GM12878 (cell line): ENCODE data around the gene SLC12A1. TPM values are rescaled to one million over a fixed set of nuclear protein-coding genes. Genes with fewer than 3 reads are reported as not detected.

Source experiments
- ATAC-seq: fragments of 200-7000 bp; cut with Tn5 transposase; 3 replicates; pipeline ENCODE4 v1.9.1; 2020; ENCODE audit warnings: mild to moderate bottlenecking, moderate library complexity
- BruUV-seq: library from RNA; stranded (reverse); fragments of 400-500 nt; replicated peaks from 2 replicates; lab custom pipeline; 2021; lab: Mats Ljungman, UMichigan
- CTCF ChIA-PET: fragments of 300-600 bp; sonication (Branson Sonifier 250); formaldehyde crosslinking; extraction: SDS; loops from one replicate; lab custom pipeline; 2021; ENCODE audit warnings: inconsistent platforms; lab: Yijun Ruan, JAX
- POLR2A ChIA-PET: fragments of 350-600 bp; formaldehyde crosslinking; extraction: SDS; loops from one replicate; lab custom pipeline; 2021; ENCODE audit warnings: inconsistent platforms; lab: Charles Lee
- RAD21 ChIA-PET: fragments of 300-600 bp; sonication (Branson Sonifier 250); formaldehyde crosslinking; loops from one replicate; lab custom pipeline; 2023; ENCODE audit warnings: antibody characterized with exemption; ENCODE audit not compliant: unreplicated experiment; lab: Charles Lee
- SMC1A ChIA-PET: fragments of 300-600 bp; sonication (Branson Sonifier 250); formaldehyde crosslinking; loops from one replicate; lab custom pipeline; 2023; ENCODE audit not compliant: unreplicated experiment, uncharacterized antibody; lab: Charles Lee
- DNase-seq: peaks from one replicate; pipeline ENCODE4 v3.0.0-alpha.2; 2011; ENCODE audit warnings: low read depth, low spot score
- FAIRE-seq: peaks from 3 replicates; lab custom pipeline; 2011; peaks lifted over from hg19 to GRCh38; lab: Jason Lieb, UNC
- H2AFZ ChIP-seq: 2 replicates; pipeline ENCODE4 v1.6.0; 2011; ENCODE audit warnings: low read depth, low read length, control low read depth; ENCODE audit not compliant: control insufficient read depth
- H3K27ac ChIP-seq: 2 replicates; pipeline ENCODE4 v1.5.1; 2011; ENCODE audit warnings: control low read depth; ENCODE audit not compliant: control insufficient read depth, insufficient read depth
- H3K27me3 ChIP-seq, 2 experiments: replicated peaks in 1 of 2; 2 replicates each; pipeline versions ENCODE4 v1.6.0 to v1.6.1; 2011; ENCODE audit warnings: low read length in 1 of 2; ENCODE audit not compliant: control insufficient read depth in 2 of 2, insufficient read depth in 2 of 2
- H3K36me3 ChIP-seq, 2 experiments: 2 replicates each; pipeline ENCODE4 v1.5.1; 2011; ENCODE audit warnings: low read length in 1 of 2; ENCODE audit not compliant: control insufficient read depth in 2 of 2, insufficient read depth in 2 of 2
- H3K4me1 ChIP-seq: 2 replicates; pipeline ENCODE4 v1.6.1; 2011; ENCODE audit warnings: mild to moderate bottlenecking, low read length, moderate library complexity, mixed read lengths; ENCODE audit not compliant: control insufficient read depth, insufficient read depth
- H3K4me2 ChIP-seq: 2 replicates; pipeline ENCODE4 v1.6.0; 2011; ENCODE audit warnings: control low read depth; ENCODE audit not compliant: control insufficient read depth, insufficient read depth
- H3K4me3 ChIP-seq: fragments of 200-600 bp; sonication (generic); 2 replicates; pipeline ENCODE4 v1.5.1; 2016
- H3K79me2 ChIP-seq: 2 replicates; pipeline ENCODE4 v1.6.0; 2011; ENCODE audit warnings: low read length; ENCODE audit not compliant: control insufficient read depth, insufficient read depth
- H3K9ac ChIP-seq: 2 replicates; pipeline ENCODE4 v1.8.0; 2011; ENCODE audit warnings: low read length, control low read depth, mixed read lengths; ENCODE audit not compliant: control insufficient read depth, insufficient read depth
- H3K9me3 ChIP-seq: replicated peaks from 3 replicates; pipeline ENCODE4 v1.5.1; 2011; ENCODE audit warnings: mild to moderate bottlenecking, low read length; ENCODE audit not compliant: control insufficient read depth, insufficient read depth
- H4K20me1 ChIP-seq: 2 replicates; pipeline ENCODE4 v1.6.0; 2011; ENCODE audit not compliant: control insufficient read depth, insufficient read depth
- CEBPB ChIP-seq, 2 experiments: fragments of 150-350 bp in 1 of 2; IDR thresholded peaks; 2 replicates each; pipeline ENCODE4 v1.6.1; 2012 to 2014; ENCODE audit warnings: low read depth in 2 of 2, low read length in 2 of 2, borderline replicate concordance in 1 of 2, inconsistent platforms in 1 of 2
- CHD4 ChIP-seq: fragments of 200-600 bp; sonication (generic); IDR thresholded peaks from 2 replicates; pipeline ENCODE4 v1.6.1; 2016; ENCODE audit warnings: mild to moderate bottlenecking
- CREM ChIP-seq: IDR thresholded peaks from 2 replicates; pipeline ENCODE4 v1.6.1; 2014; ENCODE audit warnings: antibody characterized with exemption, low read depth
- EP300 ChIP-seq, 2 experiments: fragments of 150-350 bp in 1 of 2; IDR thresholded peaks; 2 replicates each; pipeline ENCODE4 v1.6.1; 2011 to 2012; ENCODE audit warnings: low read depth in 2 of 2, low read length in 2 of 2, borderline replicate concordance in 1 of 2, improper control_type of control experiment in 1 of 2, inconsistent platforms in 1 of 2; ENCODE audit not compliant: control insufficient read depth in 1 of 2
- IKZF1 ChIP-seq: fragments of 450-650 bp; conservative IDR thresholded peaks from 2 replicates; pipeline ENCODE4 v1.6.1; 2017; ENCODE audit warnings: antibody characterized with exemption, mild to moderate bottlenecking
- KLF5 ChIP-seq: fragments of 450-650 bp; IDR thresholded peaks from 2 replicates; pipeline ENCODE4 v1.6.1; 2014; ENCODE audit warnings: mild to moderate bottlenecking; ENCODE audit not compliant: partially characterized antibody
- MTA2 ChIP-seq: fragments of 450-650 bp; IDR thresholded peaks from 2 replicates; pipeline ENCODE4 v1.6.1; 2016; ENCODE audit warnings: low read depth, mild to moderate bottlenecking, moderate library complexity
- PAX8 ChIP-seq: fragments of 450-650 bp; IDR thresholded peaks from 2 replicates; pipeline ENCODE4 v1.6.1; 2017; ENCODE audit warnings: mild to moderate bottlenecking, moderate library complexity
- POU2F2 ChIP-seq: IDR thresholded peaks from 3 replicates; pipeline ENCODE4 v1.6.1; 2011; ENCODE audit warnings: low read depth, mild to moderate bottlenecking, low read length, borderline replicate concordance
- SIN3A ChIP-seq: IDR thresholded peaks from 2 replicates; pipeline ENCODE4 v1.6.1; 2012; ENCODE audit warnings: low read depth, low read length, improper control_type of control experiment
- SMC3 ChIP-seq: IDR thresholded peaks from 2 replicates; pipeline ENCODE4 v1.6.1; 2011; ENCODE audit warnings: low read length, improper control_type of control experiment, borderline replicate concordance
- TAF1 ChIP-seq: IDR thresholded peaks from 2 replicates; pipeline ENCODE4 v1.6.1; 2011; ENCODE audit warnings: mild to moderate bottlenecking, low read depth, low read length, borderline replicate concordance
- ZBTB4 ChIP-seq: fragments of 450-650 bp; formaldehyde crosslinking; IDR thresholded peaks from 2 replicates; pipeline ENCODE4 v1.4.0; 2022; ENCODE audit warnings: mild to moderate bottlenecking, moderate library complexity
- ZNF217 ChIP-seq: fragments of 450-650 bp; IDR thresholded peaks from 2 replicates; pipeline ENCODE4 v1.6.1; 2017; ENCODE audit warnings: antibody characterized with exemption, mild to moderate bottlenecking
- ZNF24 ChIP-seq: fragments of 450-650 bp; IDR thresholded peaks from 2 replicates; pipeline ENCODE4 v1.6.1; 2017; ENCODE audit warnings: antibody characterized with exemption, mild to moderate bottlenecking
- WGBS: methylation state at CpG from one replicate; pipeline ENCODE4 v1.1.6; 2016; ENCODE audit warnings: low lambda C conversion rate; ENCODE audit not compliant: insufficient replicate concordance, insufficient coverage; ENCODE audit errors: missing lambda C conversion rate; 5-methylcytosine and 5-hydroxymethylcytosine counted together
- in situ Hi-C: fragments of 300-500 bp; cut with MboI; formaldehyde crosslinking; loops from 9 replicates; pipeline ENCODE4 v1.14.3; 2018; ENCODE audit warnings: mixed read lengths
- intact Hi-C: fragments of 100-400 bp; cut with micrococcal nuclease; formaldehyde crosslinking; loops from one replicate; pipeline ENCODE4 v1.14.2; 2022; ENCODE audit not compliant: unreplicated experiment
- polyA plus RNA-seq, 11 experiments: library from polyadenylated mRNA; depleted of rRNA in 4 of 11; unstranded in 6 of 11; stranded (reverse) in 5 of 11; fragments of >200 nt; fragmentation: Nextera tagmentation in 4 of 11; fragmentation: Illumina TruSeq in 1 of 11; extraction: Ambion mirVana in 4 of 11; extraction: Trizol in 1 of 11; gene quantifications; 1 replicate in 1 of 11; 2 replicates in 10 of 11; pipeline versions ENCODE4 v1.2.1 to v1.2.3, GENCODE V29; 2011 to 2016; ENCODE audit warnings: inconsistent platforms in 2 of 11, missing spikeins in 2 of 11, low read depth in 1 of 11
- total RNA-seq, 4 experiments: library from RNA; depleted of rRNA in 3 of 4; stranded (reverse); fragments of >200 nt in 3 of 4; fragmentation: Illumina TruSeq in 1 of 4; extraction: Trizol in 1 of 4; gene quantifications; 2 replicates each; pipeline versions ENCODE4 v1.2.1 to v1.2.3, GENCODE V29; 2013 to 2021

SLC12A1 gene
- total and polyA plus RNA-seq, 10 of the 15 experiments (the other 5 are each of a cell fraction or from before 2014, with no cell fraction given), result under 0.01 TPM; not detected in 9

GRCh38 chr15:48317221-48317620, 111.1 kb downstream of the SLC12A1 start:
- Histone ChIP-seq H2AFZ (no peak overlapping the region), H3K4me1 (no peaks in the 10 kb centered on the region), H3K36me3 (no peaks in the 10 kb centered on the region), H3K4me2 (no peak overlapping the region), H3K4me3 (no peak overlapping the region), H3K27ac (no peak overlapping the region), H3K79me2 (no peaks in the 10 kb centered on the region), H3K9me3 (no peaks in the 10 kb centered on the region), H3K27me3 (no peaks in the 10 kb centered on the region; a peak in 1 of 4 replicates), H3K9ac (no peak overlapping the region), H4K20me1 (no peaks in the 10 kb centered on the region)
- 43% methylated on average over 2 of the region's 2 CpGs for WGBS
- ChIA-PET RAD21 (no interaction called here), CTCF (no interaction called here), POLR2A (no interaction called here), SMC1A (no interaction called here)
- no peak for ATAC-seq
- FAIRE-seq, result no peak
- in situ Hi-C loops (no loop called here), intact Hi-C loops (no loop called here)
- TF ChIP-seq KLF5 (no peak), CEBPB (IDR thresholded peaks at IDR 0.05; ENCODE audit: borderline replicate concordance in 1 of 2, low read depth in 2 of 2, low read length in 2 of 2) (no peak)
- DNase-seq, result no peak
- BruUV-seq, result no TSS peak

- ChIA-PET RAD21 (no interaction called here), SMC1A (interaction anchor here (0.6 kb wide), 1 partner anchor 173 kb away, joined by 3 read pairs; no protein-coding TSS in a partner anchor)
- Histone ChIP-seq H4K20me1 (no peaks in the 10 kb centered on the region), H3K36me3 (no peaks in the 10 kb centered on the region), H3K27me3 (no peaks in the 10 kb centered on the region; a peak in 1 of 4 replicates), H3K4me3 (no peak overlapping the region), H3K9me3 (no peaks in the 10 kb centered on the region), H2AFZ (no peak overlapping the region), H3K9ac (no peak overlapping the region), H3K4me1 (no peaks in the 10 kb centered on the region)
- DNase-seq, result no peak
- intact Hi-C loops, result no loop called here
- TF ChIP-seq ZNF217, result no peak
- no peak for TF ChIP-seq CREM
- TF ChIP-seq SMC3, result no peak
- no peak for TF ChIP-seq PAX8
- no peak for TF ChIP-seq SIN3A
- no peak for TF ChIP-seq CHD4
- no peak for TF ChIP-seq ZNF24
- TF ChIP-seq EP300 (IDR thresholded peaks at IDR 0.05; ENCODE audit: borderline replicate concordance in 1 of 2, control insufficient read depth in 1 of 2, low read depth in 2 of 2, low read length in 2 of 2), result no peak
- no peak for TF ChIP-seq ZBTB4 (CRISPR knock-in tag)
- TF ChIP-seq POU2F2, result no peak
- TF ChIP-seq MTA2, result no peak
- no peak for TF ChIP-seq TAF1
- TF ChIP-seq IKZF1, result no peak
- TF ChIP-seq, all 136 proteins: peak for 0
- in situ Hi-C loops, result no loop called here
- 53% methylated on average over 6 of the region's 6 CpGs for WGBS
- ATAC-seq, result no peak
- H3K4me2 ChIP-seq, result no peak overlapping the region
- no peak overlapping the region for H3K27ac ChIP-seq
- FAIRE-seq, result no peak
- CTCF ChIA-PET, result interaction anchor here (1.3 to 1.6 kb wide), 2 partner anchors 11 to 28 kb away, joined by 3 read pairs; no protein-coding TSS in a partner anchor
- no peaks in the 10 kb centered on the region for H3K79me2 ChIP-seq
- POLR2A ChIA-PET, result no interaction called here
- no TSS peak for BruUV-seq
These were observed 112.0 kb downstream of the SLC12A1 start for GRCh38 chr15:48318131-48318530.
